SJSA1 (cell line): ENCODE data around the gene FARP1. TPM values are rescaled to one million over a fixed set of nuclear protein-coding genes. Genes with fewer than 3 reads are reported as not detected.

ENCODE experiments used
- DNase-seq, 2 experiments: peaks; one replicate each; pipeline ENCODE4 v3.0.0-alpha.2; 2015 to 2020; ENCODE audit warnings: low spot score in 2 of 2, low read depth in 1 of 2
- H3K27ac ChIP-seq: fragments of 250-450 bp; sonication (Bioruptor Pico); 2 replicates; pipeline ENCODE4 v1.5.1; 2020; ENCODE audit warnings: mild to moderate bottlenecking, moderate library complexity
- H3K27me3 ChIP-seq: fragments of 250-450 bp; sonication (Bioruptor Pico); replicated peaks from 2 replicates; pipeline ENCODE4 v1.5.1; 2020; ENCODE audit warnings: mild to moderate bottlenecking, moderate library complexity
- H3K36me3 ChIP-seq: fragments of 250-450 bp; sonication (Bioruptor Pico); 2 replicates; pipeline ENCODE4 v1.5.1; 2020; ENCODE audit warnings: mild to moderate bottlenecking
- H3K4me1 ChIP-seq: fragments of 250-450 bp; sonication (Bioruptor Pico); replicated peaks from 2 replicates; pipeline ENCODE4 v1.6.1; 2021; ENCODE audit warnings: mild to moderate bottlenecking
- H3K4me3 ChIP-seq: fragments of 250-450 bp; sonication (Bioruptor Pico); 2 replicates; pipeline ENCODE4 v1.5.1; 2020; ENCODE audit warnings: mild to moderate bottlenecking
- H3K9me3 ChIP-seq: fragments of 250-450 bp; sonication (Bioruptor Pico); replicated peaks from 2 replicates; pipeline ENCODE4 v1.5.1; 2020; ENCODE audit warnings: mild to moderate bottlenecking
- total RNA-seq: library from RNA; depleted of rRNA; stranded (reverse); fragments of >200 nt; shearing (Covaris generic); gene quantifications from 2 replicates; pipeline ENCODE4 v1.2.3, GENCODE V29; 2014

FARP1 gene
- total RNA-seq, 1 experiment from 2014 or later, result 31.3 TPM

- no peak for DNase-seq
- Histone ChIP-seq H3K27me3 (no peaks in the 10 kb centered on the region), H3K36me3 (0 out of 2 replicates have a peak, but pooled peaks cover 3% of the 10 kb centered on the region), H3K9me3 (no peaks in the 10 kb centered on the region), H3K4me1 (peaks cover 35% of the 10 kb centered on the region), H3K27ac (no peak overlapping the region), H3K4me3 (no peak overlapping the region)
These were observed 182.8 kb downstream of the FARP1 start for GRCh38 chr13:98325724-98326123.

DNA sequence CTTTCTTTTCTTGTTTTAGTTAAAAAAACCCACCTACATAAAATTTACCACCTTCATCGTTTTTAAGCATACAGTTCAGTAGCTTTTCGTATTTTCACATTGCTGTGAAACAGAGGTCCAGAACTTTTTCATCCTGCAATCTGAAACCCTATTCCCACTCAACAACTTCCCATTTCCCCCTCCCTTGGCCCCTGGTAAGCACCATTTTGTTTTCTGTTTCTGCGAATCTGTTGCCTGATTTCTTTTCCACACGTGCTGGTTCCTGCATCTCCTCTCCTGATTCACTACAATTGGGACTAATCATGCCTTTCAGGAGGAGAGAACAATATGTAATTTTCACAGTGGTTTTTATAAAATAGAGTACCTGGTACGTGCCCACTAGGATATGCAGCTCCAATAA is 183.4 kb downstream of the FARP1 start:
- no peaks in the 10 kb centered on the region for H3K9me3 ChIP-seq
- no peaks in the 10 kb centered on the region for H3K27me3 ChIP-seq
- peaks cover 35% of the 10 kb centered on the region for H3K4me1 ChIP-seq
- H3K36me3 ChIP-seq, result no peaks in the 10 kb centered on the region
- H3K4me3 ChIP-seq, result no peak overlapping the region
- DNase-seq, result no peak
- peak overlapping the region; percentile 74 for H3K27ac ChIP-seq

DNA sequence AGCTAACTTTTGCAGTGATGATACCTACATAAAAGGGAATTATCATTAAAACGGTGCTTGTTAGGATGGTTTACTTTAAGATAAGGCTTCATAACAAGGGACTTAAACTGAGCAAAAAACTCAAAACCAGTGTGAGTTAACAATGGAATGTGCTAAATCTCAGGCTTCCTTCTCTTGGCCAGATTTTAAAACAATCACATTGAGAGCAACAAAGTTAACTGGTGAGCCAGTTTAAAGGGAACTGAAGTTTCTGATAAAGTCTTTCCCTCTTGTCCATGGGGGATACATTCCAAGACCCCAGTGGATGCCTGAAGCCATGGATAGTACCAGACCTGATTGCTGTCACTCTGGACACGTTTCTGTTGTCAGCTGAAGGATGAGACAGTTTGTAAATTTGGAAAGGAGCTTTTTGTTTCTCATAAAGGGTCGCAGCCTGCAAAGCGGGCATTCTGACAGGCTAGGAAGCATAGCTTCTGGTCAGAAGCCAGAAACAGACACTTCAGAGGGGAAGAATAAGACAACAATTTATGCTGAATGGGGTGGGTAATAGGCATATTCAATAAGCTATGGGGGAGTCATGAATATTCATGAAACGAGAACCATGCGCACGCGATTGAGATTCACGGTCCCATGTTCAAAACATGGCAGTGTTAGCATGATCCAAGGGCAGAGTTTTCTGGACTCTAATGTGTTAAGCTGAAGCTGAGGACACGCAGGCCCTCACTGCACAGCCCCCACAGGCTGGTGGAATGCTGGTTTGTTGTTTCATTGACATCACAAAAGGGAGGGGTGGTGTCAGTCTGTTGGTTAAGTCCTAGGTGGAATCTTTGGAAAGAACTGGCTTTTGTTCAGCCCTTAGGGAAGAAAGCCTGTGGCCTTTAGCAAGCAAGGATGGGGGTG is 184.7 kb downstream of the FARP1 start:
- no peaks in the 10 kb centered on the region for H3K36me3 ChIP-seq
- DNase-seq, result peak; percentile 71 to 78
- no peaks in the 10 kb centered on the region for H3K9me3 ChIP-seq
- peaks cover 35% of the 10 kb centered on the region for H3K4me1 ChIP-seq
- H3K27ac ChIP-seq, result peak overlapping the region; percentile 74
- H3K4me3 ChIP-seq, result no peak overlapping the region
- no peaks in the 10 kb centered on the region for H3K27me3 ChIP-seq

GRCh38 chr13:98328511-98328910 is 185.6 kb downstream of the FARP1 start:
- peak overlapping the region; percentile 74 for H3K27ac ChIP-seq
- no peaks in the 10 kb centered on the region; the same call in 1 of the 2 replicates for H3K9me3 ChIP-seq
- no peaks in the 10 kb centered on the region for H3K27me3 ChIP-seq
- peaks cover 35% of the 10 kb centered on the region for H3K4me1 ChIP-seq
- H3K4me3 ChIP-seq, result no peak overlapping the region
- no peak for DNase-seq
- H3K36me3 ChIP-seq, result no peaks in the 10 kb centered on the region

DNA sequence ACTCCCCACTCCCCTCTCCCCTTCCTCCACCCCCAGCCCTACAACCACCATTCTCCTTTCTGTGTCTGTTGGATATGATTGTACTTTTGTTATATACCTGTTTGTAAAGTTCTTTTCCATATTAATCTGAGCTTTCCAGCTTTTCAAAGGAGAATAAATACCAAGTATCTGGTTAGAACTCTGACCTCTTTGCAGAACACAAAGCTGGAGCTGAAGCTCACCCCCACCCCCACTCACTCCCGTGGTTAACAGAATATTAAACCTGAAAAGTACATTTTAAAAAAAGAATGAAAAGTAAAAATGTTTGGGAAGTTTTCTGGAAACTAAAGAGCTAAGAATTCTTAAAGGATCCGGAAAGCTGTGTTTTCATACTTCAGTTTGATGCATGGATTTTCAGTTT is 189.3 kb downstream of the FARP1 start:
- H3K4me1 ChIP-seq, result peaks cover 14% of the 10 kb centered on the region
- no peaks in the 10 kb centered on the region for H3K36me3 ChIP-seq
- no peaks in the 10 kb centered on the region; the same call in 1 of the 2 replicates for H3K9me3 ChIP-seq
- H3K4me3 ChIP-seq, result no peak overlapping the region
- peaks cover 9% of the 10 kb centered on the region for H3K27me3 ChIP-seq
- no peak overlapping the region for H3K27ac ChIP-seq
- no peak for DNase-seq

DNA sequence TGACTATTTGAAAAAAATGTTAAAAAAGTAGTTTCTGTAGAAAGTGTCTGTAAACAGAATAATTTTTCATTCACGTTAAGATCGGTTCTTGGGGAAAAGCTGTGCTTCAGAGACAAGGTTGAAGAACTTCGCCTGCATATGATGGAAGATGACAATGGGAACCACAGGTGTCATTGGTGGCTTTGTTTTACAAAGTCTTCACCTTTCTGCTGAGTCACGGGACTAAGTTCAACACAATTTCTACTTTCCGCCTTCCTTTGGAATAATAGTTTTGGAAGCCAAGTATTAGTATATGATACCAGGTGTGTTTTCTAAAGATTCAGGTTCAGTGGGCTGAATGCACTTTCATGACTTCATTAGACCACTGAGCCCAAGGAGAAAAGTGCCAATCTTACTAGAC is 189.8 kb downstream of the FARP1 start:
- Histone ChIP-seq H3K27me3 (peaks cover 12% of the 10 kb centered on the region), H3K4me3 (no peak overlapping the region), H3K4me1 (peaks cover 10% of the 10 kb centered on the region), H3K9me3 (no peaks in the 10 kb centered on the region; the same call in 1 of the 2 replicates), H3K27ac (no peak overlapping the region), H3K36me3 (no peaks in the 10 kb centered on the region)
- DNase-seq, result no peak

DNA sequence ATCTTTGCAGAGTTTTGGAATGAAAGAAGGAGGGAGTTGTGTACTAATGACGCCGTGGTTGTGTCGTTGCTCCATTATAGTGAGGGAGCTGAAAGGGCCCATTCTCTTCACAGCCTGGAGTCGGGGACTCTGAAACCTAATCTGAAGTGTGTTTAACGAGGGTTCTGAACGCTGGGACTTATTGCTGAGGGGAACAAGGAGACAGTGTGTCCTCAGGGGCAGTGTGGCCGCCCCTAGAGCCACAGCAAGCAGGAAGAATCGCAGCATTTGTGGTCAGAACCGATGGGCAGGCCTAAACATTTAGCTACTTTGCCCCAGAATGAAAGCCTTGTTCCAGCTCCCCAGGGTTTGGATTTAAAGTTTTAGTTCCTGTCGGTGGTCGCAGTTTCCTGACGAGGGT is 190.6 kb downstream of the FARP1 start:
- Histone ChIP-seq H3K4me3 (no peak overlapping the region), H3K9me3 (no peaks in the 10 kb centered on the region; the same call in 1 of the 2 replicates), H3K36me3 (no peaks in the 10 kb centered on the region), H3K27me3 (peaks cover 15% of the 10 kb centered on the region), H3K4me1 (peaks cover 2% of the 10 kb centered on the region), H3K27ac (no peak overlapping the region)
- DNase-seq, result no peak

- Histone ChIP-seq H3K4me1 (no peaks in the 10 kb centered on the region), H3K36me3 (no peaks in the 10 kb centered on the region), H3K4me3 (no peak overlapping the region), H3K9me3 (no peaks in the 10 kb centered on the region; the same call in 1 of the 2 replicates), H3K27me3 (peaks cover 15% of the 10 kb centered on the region), H3K27ac (no peak overlapping the region)
- DNase-seq, result no peak
These were observed 191.8 kb downstream of the FARP1 start for GRCh38 chr13:98334620-98335205.

- no peaks in the 10 kb centered on the region for H3K4me1 ChIP-seq
- H3K9me3 ChIP-seq, result no peaks in the 10 kb centered on the region; the same call in 1 of the 2 replicates
- H3K36me3 ChIP-seq, result no peaks in the 10 kb centered on the region
- DNase-seq, result no peak
- H3K27me3 ChIP-seq, result peaks cover 15% of the 10 kb centered on the region
- no peak overlapping the region for H3K4me3 ChIP-seq
- no peak overlapping the region for H3K27ac ChIP-seq
These were observed 192.8 kb downstream of the FARP1 start for GRCh38 chr13:98335721-98336120.

DNA sequence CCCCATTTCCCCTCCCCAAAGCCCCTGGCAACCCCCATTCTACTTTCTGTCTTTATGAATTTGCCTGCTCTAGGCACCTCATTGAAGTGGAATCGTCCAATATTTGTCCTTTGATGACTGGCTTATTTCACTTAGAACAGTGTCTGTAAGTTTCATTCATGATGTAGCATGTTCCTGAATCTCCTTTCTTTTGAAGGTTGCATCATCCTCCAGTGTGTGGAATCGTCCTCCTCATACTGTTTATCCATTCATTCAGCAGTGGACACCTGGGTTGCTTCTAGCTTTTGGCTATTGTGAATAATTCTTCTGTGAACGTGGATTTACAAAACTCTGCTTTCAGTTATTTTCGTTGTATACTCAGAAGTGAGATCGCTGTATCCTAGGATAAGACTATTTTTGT is 195.4 kb downstream of the FARP1 start:
- Histone ChIP-seq H3K36me3 (no peaks in the 10 kb centered on the region), H3K4me3 (no peak overlapping the region), H3K9me3 (no peaks in the 10 kb centered on the region; the same call in 1 of the 2 replicates), H3K27me3 (peaks cover 20% of the 10 kb centered on the region), H3K4me1 (no peaks in the 10 kb centered on the region), H3K27ac (no peak overlapping the region)
- DNase-seq, result no peak

DNA sequence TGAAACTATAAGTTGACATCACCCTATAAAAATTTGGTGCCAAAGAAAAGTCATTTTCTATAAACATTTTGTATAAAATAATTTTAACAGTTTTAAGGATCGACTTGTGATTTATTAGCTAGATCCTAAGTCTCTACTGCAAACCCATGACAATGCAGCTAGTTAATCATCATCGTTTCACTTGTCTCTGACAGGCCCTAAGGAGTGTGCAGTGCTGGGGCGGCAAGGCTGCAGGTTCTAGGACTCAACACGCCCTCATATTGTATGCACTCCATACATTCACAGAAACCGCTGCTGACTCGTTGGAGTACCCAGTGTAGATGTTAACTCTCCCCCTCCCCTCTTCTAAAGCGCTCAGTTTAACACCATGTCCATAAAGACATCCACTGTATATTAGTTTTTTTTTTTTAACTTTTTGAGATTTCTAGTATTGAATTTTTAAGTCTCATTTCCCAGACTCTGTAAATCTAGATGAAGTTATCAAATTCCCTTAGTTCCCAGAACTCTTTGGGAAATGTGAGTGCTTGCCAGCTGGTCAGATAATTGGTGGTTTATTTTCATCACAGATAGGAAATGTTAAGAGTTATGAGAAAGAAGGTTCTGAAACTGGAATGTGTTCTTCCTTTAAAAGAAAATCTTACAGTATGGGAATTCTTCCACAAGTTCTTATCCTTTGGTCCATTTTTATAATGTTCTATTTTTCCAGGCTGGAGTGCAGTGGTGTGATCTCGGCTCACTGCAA is 197.0 kb downstream of the FARP1 start:
- Histone ChIP-seq H3K9me3 (no peaks in the 10 kb centered on the region), H3K4me3 (no peak overlapping the region), H3K27me3 (peaks cover 18% of the 10 kb centered on the region), H3K4me1 (no peaks in the 10 kb centered on the region), H3K27ac (no peak overlapping the region), H3K36me3 (peaks cover 7% of the 10 kb centered on the region; the same call in 1 of the 2 replicates)
- DNase-seq, result no peak

DNA sequence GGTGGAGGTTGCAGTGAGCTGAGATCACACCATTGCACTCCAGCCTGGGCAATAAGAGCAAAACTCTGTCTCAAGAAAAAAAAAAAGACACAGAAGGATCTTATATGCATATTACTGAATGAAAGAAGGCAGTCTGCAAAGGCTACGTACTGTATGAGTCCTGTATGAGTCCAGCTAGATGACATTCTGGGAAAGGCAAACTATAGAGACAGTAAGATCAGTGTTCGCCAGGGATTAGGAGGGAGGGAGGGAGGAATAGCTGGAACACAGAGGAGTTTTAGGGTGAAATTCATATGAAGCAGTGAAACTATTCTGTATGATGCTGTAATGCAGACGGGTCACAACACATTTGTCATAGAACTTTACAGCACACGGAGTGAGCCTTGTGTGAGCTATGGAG is 200.1 kb downstream of the FARP1 start:
- Histone ChIP-seq H3K9me3 (no peaks in the 10 kb centered on the region), H3K4me3 (no peak overlapping the region), H3K27me3 (peaks cover 6% of the 10 kb centered on the region), H3K4me1 (0 out of 2 replicates have a peak, but pooled peaks cover 6% of the 10 kb centered on the region), H3K36me3 (peaks cover 9% of the 10 kb centered on the region; the same call in 1 of the 2 replicates), H3K27ac (no peak overlapping the region)
- DNase-seq, result no peak

- Histone ChIP-seq H3K27ac (no peak overlapping the region), H3K4me1 (0 out of 2 replicates have a peak, but pooled peaks cover 6% of the 10 kb centered on the region), H3K27me3 (peaks cover 6% of the 10 kb centered on the region), H3K36me3 (peaks cover 9% of the 10 kb centered on the region; the same call in 1 of the 2 replicates), H3K9me3 (no peaks in the 10 kb centered on the region), H3K4me3 (no peak overlapping the region)
- no peak for DNase-seq
These were observed 200.6 kb downstream of the FARP1 start for GRCh38 chr13:98343461-98343860.
